ENCODE results near the gene SMIM3. TPM values are rescaled to one million over a fixed set of nuclear protein-coding genes. Genes with fewer than 3 reads are reported as not detected.

SMIM3 gene
- total and polyA plus RNA-seq, 2 of the 8 experiments (the other 6 are each of a cell fraction or from before 2014, with no cell fraction given): 10.4 to 15.7 TPM

DNA sequence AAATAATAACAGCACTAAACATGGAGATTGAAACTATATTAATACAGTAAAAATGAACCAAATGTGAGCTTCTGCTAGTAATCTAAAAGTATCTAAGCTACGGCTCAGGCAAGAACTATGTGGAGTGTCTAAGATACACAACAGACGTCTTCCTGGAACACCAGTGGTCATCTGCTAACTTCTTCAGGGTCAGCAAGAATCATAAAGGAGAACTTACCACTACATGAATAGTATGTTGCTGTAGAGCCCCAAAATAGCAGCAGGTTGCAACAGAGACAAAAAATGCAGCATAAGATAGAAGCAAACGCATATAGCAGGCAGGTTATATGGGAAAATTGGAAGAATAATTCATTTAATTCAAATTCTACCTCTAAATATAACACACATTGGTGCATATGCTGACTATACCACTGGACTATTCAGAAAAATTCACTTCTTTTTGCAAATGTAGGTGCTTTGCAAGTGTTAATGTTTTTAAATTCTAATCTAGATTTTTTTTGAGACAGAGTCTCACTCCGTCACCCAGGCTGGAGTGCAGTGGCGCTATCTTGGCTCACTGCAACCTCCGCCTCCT lies 46.8 kb upstream of the SMIM3 start (continued):
- no peak for TF ChIP-seq GTF2F1 (IDR thresholded peaks at IDR 0.05; ENCODE audit: borderline replicate concordance, low read depth, low read length)
